Ishikawa (cell line): ENCODE measurements around the gene COL23A1.

Experiments used
- CEBPB ChIP-seq: IDR thresholded peaks from 2 replicates; pipeline ENCODE4 v1.6.1; 2012
- CREB1 ChIP-seq: IDR thresholded peaks from 2 replicates; pipeline ENCODE4 v1.6.1; 2012; ENCODE audit warnings: low read depth
- EGR1 ChIP-seq: IDR thresholded peaks from 2 replicates; pipeline ENCODE4 v1.6.1; 2012
- EP300 ChIP-seq: IDR thresholded peaks from 2 replicates; pipeline ENCODE4 v1.6.1; 2012; ENCODE audit warnings: borderline replicate concordance
- FOXM1 ChIP-seq: IDR thresholded peaks from 2 replicates; pipeline ENCODE4 v1.6.1; 2012; ENCODE audit warnings: low read depth, borderline replicate concordance
- MAX ChIP-seq: IDR thresholded peaks from 2 replicates; pipeline ENCODE4 v1.6.1; 2012
- NFIC ChIP-seq: IDR thresholded peaks from 2 replicates; pipeline ENCODE4 v1.6.1; 2012
- RAD21 ChIP-seq: IDR thresholded peaks from 2 replicates; pipeline ENCODE4 v1.6.1; 2012; ENCODE audit warnings: low read depth
- REST ChIP-seq: IDR thresholded peaks from 2 replicates; pipeline ENCODE4 v1.6.1; 2012; ENCODE audit warnings: low read depth, mild to moderate bottlenecking
- TAF1 ChIP-seq: IDR thresholded peaks from 2 replicates; pipeline ENCODE4 v1.6.1; 2012; ENCODE audit warnings: low read depth, mild to moderate bottlenecking
- TCF12 ChIP-seq: IDR thresholded peaks from 2 replicates; pipeline ENCODE4 v1.6.1; 2012; ENCODE audit warnings: low read depth
- TEAD4 ChIP-seq: IDR thresholded peaks from 2 replicates; pipeline ENCODE4 v1.6.1; 2012
- YY1 ChIP-seq: IDR thresholded peaks from 2 replicates; pipeline ENCODE4 v1.6.1; 2012; ENCODE audit warnings: low read depth
- ZBTB7A ChIP-seq: IDR thresholded peaks from 2 replicates; pipeline ENCODE4 v1.6.1; 2012; ENCODE audit warnings: low read depth

Gene COL23A1

GRCh38 chr5:178533136-178533535, 57.1 kb downstream of the COL23A1 start:
- TF ChIP-seq ZBTB7A = no peak
- no peak for TF ChIP-seq NFIC

- no peak for TF ChIP-seq TEAD4
- TF ChIP-seq NFIC = no peak
- no peak for TF ChIP-seq TCF12
- no peak for TF ChIP-seq REST
- TF ChIP-seq ZBTB7A = no peak
- TF ChIP-seq CREB1 = no peak
- no peak for TF ChIP-seq MAX
- TF ChIP-seq TAF1 = no peak
- no peak for TF ChIP-seq EGR1
These were observed 57.5 kb downstream of the COL23A1 start for GRCh38 chr5:178532666-178533065.

GRCh38 chr5:178532236-178532635, 58.0 kb downstream of the COL23A1 start:
- no peak for TF ChIP-seq CEBPB
- no peak for TF ChIP-seq TEAD4
- TF ChIP-seq RAD21 = no peak
- TF ChIP-seq YY1 = no peak
- no peak for TF ChIP-seq FOXM1
- no peak for TF ChIP-seq NFIC

GRCh38 chr5:178531786-178532185, 58.4 kb downstream of the COL23A1 start:
- no peak for TF ChIP-seq ZBTB7A
- no peak for TF ChIP-seq TEAD4
- TF ChIP-seq RAD21 = no peak

- TF ChIP-seq RAD21 = no peak
These were observed 59.7 kb downstream of the COL23A1 start for GRCh38 chr5:178530526-178530925.

- TF ChIP-seq TAF1 = no peak
- TF ChIP-seq TEAD4 = no peak
These were observed 61.1 kb downstream of the COL23A1 start for GRCh38 chr5:178529080-178529479.

GRCh38 chr5:178527458-178528307, 62.5 kb downstream of the COL23A1 start:
- TF ChIP-seq EGR1 = no peak
- no peak for TF ChIP-seq RAD21
- TF ChIP-seq MAX = no peak
- no peak for TF ChIP-seq CEBPB
- TF ChIP-seq TAF1 = no peak
- no peak for TF ChIP-seq TCF12
- no peak for TF ChIP-seq FOXM1
- no peak for TF ChIP-seq YY1
- TF ChIP-seq EP300 = no peak
- TF ChIP-seq REST = no peak
- TF ChIP-seq ZBTB7A = no peak
- TF ChIP-seq TEAD4 = no peak
- no peak for TF ChIP-seq NFIC
- no peak for TF ChIP-seq CREB1

GRCh38 chr5:178526773-178527457, 63.3 kb downstream of the COL23A1 start:
- TF ChIP-seq EP300 = 0 out of 2 replicates have a peak, but pooled peaks have one; percentile 13
- 0 out of 2 replicates have a peak, but pooled peaks have one; percentile 17 for TF ChIP-seq TCF12
- no peak for TF ChIP-seq CREB1
- no peak for TF ChIP-seq CEBPB
